Osteoblast (primary cell): ENCODE results near the gene SLF1. TPM values are rescaled to one million over a fixed set of nuclear protein-coding genes. Genes with fewer than 3 reads are reported as not detected.

Experiments
- DNase-seq: peaks from one replicate; pipeline ENCODE4 v3.0.0; 2011; ENCODE audit warnings: low spot score, mixed read lengths; ENCODE audit not compliant: insufficient read length; ENCODE audit errors: missing footprints
- H2AFZ ChIP-seq: 2 replicates; pipeline ENCODE4 v1.6.0; 2011; ENCODE audit warnings: mild to moderate bottlenecking, low read length
- H3K27ac ChIP-seq: 2 replicates; pipeline ENCODE4 v1.5.1; 2011; ENCODE audit warnings: mild to moderate bottlenecking, low read depth, low read length, moderate library complexity
- H3K27me3 ChIP-seq: 2 replicates; pipeline ENCODE4 v1.6.0; 2012; ENCODE audit warnings: mild to moderate bottlenecking, control low read depth, inconsistent platforms, low read length, moderate library complexity; ENCODE audit not compliant: insufficient read depth
- H3K36me3 ChIP-seq: 2 replicates; pipeline ENCODE4 v1.5.1; 2011; ENCODE audit warnings: mild to moderate bottlenecking, low read length, control low read depth, moderate library complexity; ENCODE audit not compliant: insufficient read depth
- H3K4me1 ChIP-seq: 2 replicates; pipeline ENCODE4 v1.5.1; 2011; ENCODE audit warnings: mild to moderate bottlenecking, low read length, control low read depth, moderate library complexity; ENCODE audit not compliant: insufficient read depth
- H3K4me2 ChIP-seq: 2 replicates; pipeline ENCODE4 v1.6.0; 2011; ENCODE audit warnings: mild to moderate bottlenecking, low read length; ENCODE audit not compliant: insufficient read depth
- H3K4me3 ChIP-seq: fragments of 200-600 bp; sonication (generic); 3 replicates; pipeline ENCODE4 v1.5.1; 2012; ENCODE audit warnings: mild to moderate bottlenecking, low read length, inconsistent platforms; ENCODE audit not compliant: insufficient read depth
- H3K79me2 ChIP-seq: 2 replicates; pipeline ENCODE4 v1.6.0; 2012; ENCODE audit warnings: mild to moderate bottlenecking, low read length, control low read depth, inconsistent platforms; ENCODE audit not compliant: insufficient read depth
- H3K9me3 ChIP-seq: 2 replicates; pipeline ENCODE4 v1.5.1; 2011; ENCODE audit warnings: low read depth, low read length, control low read depth
- H4K20me1 ChIP-seq: 2 replicates; pipeline ENCODE4 v1.6.0; 2012; ENCODE audit warnings: mild to moderate bottlenecking, low read length, control low read depth; ENCODE audit not compliant: insufficient read depth
- CTCF ChIP-seq: IDR thresholded peaks from 2 replicates; pipeline ENCODE4 v1.5.1; 2011; ENCODE audit warnings: mild to moderate bottlenecking, low read depth, low read length, moderate library complexity; ENCODE audit errors: extremely low read depth
- total RNA-seq: library from RNA; depleted of rRNA; stranded (reverse); fragments of >200 nt; gene quantifications from 2 replicates; pipeline ENCODE4 v1.2.3, GENCODE V29; 2012

Gene SLF1
- total RNA-seq, 1 donor = 4.7 TPM

GRCh38 chr5:94577466-94578245 lies 40.8 kb upstream of the SLF1 start:
- H3K4me3 ChIP-seq = no peak overlapping the region
- no peaks in the 10 kb centered on the region for H3K27me3 ChIP-seq
- no peaks in the 10 kb centered on the region for H3K9me3 ChIP-seq
- H3K4me1 ChIP-seq = no peaks in the 10 kb centered on the region
- no peak overlapping the region for H3K4me2 ChIP-seq
- H2AFZ ChIP-seq = no peak overlapping the region
- no peaks in the 10 kb centered on the region for H3K36me3 ChIP-seq
- no peak for TF ChIP-seq CTCF
- no peak for DNase-seq
- no peaks in the 10 kb centered on the region for H3K79me2 ChIP-seq
- no peaks in the 10 kb centered on the region for H4K20me1 ChIP-seq
- no peak overlapping the region for H3K27ac ChIP-seq

DNA sequence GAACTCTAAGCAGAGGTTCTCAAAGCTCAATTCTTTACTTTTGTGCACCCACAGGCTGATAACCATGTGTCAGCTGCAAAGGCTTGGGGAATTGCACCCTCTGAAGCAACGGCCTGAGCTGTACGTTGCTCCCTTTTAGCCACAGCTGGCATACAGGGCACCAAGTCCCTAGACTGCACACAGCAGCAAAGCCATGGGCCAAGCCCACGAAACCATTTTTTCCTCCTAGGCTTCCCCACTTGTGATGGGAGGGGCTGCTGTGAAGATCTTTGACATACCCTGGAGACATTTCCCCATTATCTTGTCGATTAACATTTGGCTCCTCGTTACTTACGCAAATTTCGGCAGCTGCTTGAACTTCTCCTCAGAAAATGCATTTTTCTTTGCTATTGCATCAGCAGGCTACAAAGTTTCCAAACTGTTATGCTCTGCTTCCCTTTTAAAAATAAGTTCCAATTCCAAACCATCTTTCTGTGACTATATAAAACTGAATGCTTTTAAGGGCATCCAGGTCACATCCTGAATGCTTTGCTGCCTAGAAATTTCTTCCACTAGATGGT lies 23.1 kb upstream of the SLF1 start:
- Histone ChIP-seq H3K36me3 (no peaks in the 10 kb centered on the region), H3K79me2 (no peaks in the 10 kb centered on the region), H3K4me1 (no peaks in the 10 kb centered on the region), H4K20me1 (no peaks in the 10 kb centered on the region), H3K4me3 (no peak overlapping the region), H3K9me3 (no peaks in the 10 kb centered on the region), H3K27me3 (no peaks in the 10 kb centered on the region), H3K27ac (no peak overlapping the region), H2AFZ (no peak overlapping the region), H3K4me2 (no peak overlapping the region)
- DNase-seq = no peak
- no peak for TF ChIP-seq CTCF

GRCh38 chr5:94613583-94613982 lies 4.9 kb upstream of the SLF1 start:
- H3K4me3 ChIP-seq = no peak overlapping the region
- TF ChIP-seq CTCF = peak; percentile 37
- H3K4me2 ChIP-seq = no peak overlapping the region
- H2AFZ ChIP-seq = no peak overlapping the region
- H3K9me3 ChIP-seq = no peaks in the 10 kb centered on the region
- no peaks in the 10 kb centered on the region for H4K20me1 ChIP-seq
- no peaks in the 10 kb centered on the region for H3K36me3 ChIP-seq
- DNase-seq = no peak
- no peaks in the 10 kb centered on the region for H3K27me3 ChIP-seq
- H3K27ac ChIP-seq = no peak overlapping the region
- H3K4me1 ChIP-seq = peaks cover 7% of the 10 kb centered on the region
- peaks cover 26% of the 10 kb centered on the region for H3K79me2 ChIP-seq

GRCh38 chr5:94614156-94614805 lies 4.2 kb upstream of the SLF1 start:
- TF ChIP-seq CTCF = no peak
- Histone ChIP-seq H3K4me1 (peaks cover 8% of the 10 kb centered on the region), H3K4me3 (no peak overlapping the region), H3K36me3 (no peaks in the 10 kb centered on the region), H2AFZ (no peak overlapping the region), H3K27ac (no peak overlapping the region), H3K9me3 (no peaks in the 10 kb centered on the region), H3K27me3 (no peaks in the 10 kb centered on the region), H4K20me1 (no peaks in the 10 kb centered on the region), H3K4me2 (no peak overlapping the region), H3K79me2 (peaks cover 29% of the 10 kb centered on the region)
- no peak for DNase-seq
